HEK293 (cell line): ENCODE measurements around the gene CFAP97.

Experiments used
- CTCF ChIP-seq: fragments of 450-650 bp; formaldehyde crosslinking; IDR thresholded peaks from 2 replicates; pipeline ENCODE4 v1.5.1; 2016; ENCODE audit warnings: missing biosample characterization, missing genetic modification characterization
- GLI2 ChIP-seq: fragments of 450-650 bp; formaldehyde crosslinking; IDR thresholded peaks from 2 replicates; pipeline ENCODE4; 2017; ENCODE audit warnings: missing biosample characterization, missing genetic modification characterization, low read depth, borderline replicate concordance
- PRDM4 ChIP-seq: fragments of 450-650 bp; formaldehyde crosslinking; IDR thresholded peaks from 2 replicates; pipeline ENCODE4 v1.5.1; 2017; ENCODE audit warnings: missing biosample characterization, missing genetic modification characterization
- REPIN1 ChIP-seq: fragments of 450-650 bp; formaldehyde crosslinking; IDR thresholded peaks from 2 replicates; pipeline ENCODE4 v1.5.1; 2017; ENCODE audit warnings: missing biosample characterization, missing genetic modification characterization, low read depth
- ZNF121 ChIP-seq: fragments of 450-650 bp; formaldehyde crosslinking; IDR thresholded peaks from 2 replicates; pipeline ENCODE4 v1.5.1; 2016; ENCODE audit warnings: missing biosample characterization, missing genetic modification characterization
- ZNF23 ChIP-seq: fragments of 450-650 bp; formaldehyde crosslinking; IDR thresholded peaks from 2 replicates; pipeline ENCODE4 v1.5.1; 2016; ENCODE audit warnings: missing biosample characterization, missing genetic modification characterization, borderline replicate concordance
- ZNF24 ChIP-seq: fragments of 450-650 bp; formaldehyde crosslinking; IDR thresholded peaks from 2 replicates; pipeline ENCODE4 v1.5.1; 2016; ENCODE audit warnings: missing biosample characterization, missing genetic modification characterization
- ZNF311 ChIP-seq: fragments of 450-650 bp; formaldehyde crosslinking; IDR thresholded peaks from 2 replicates; pipeline ENCODE4 v1.5.1; 2017; ENCODE audit warnings: missing biosample characterization, missing genetic modification characterization, borderline replicate concordance
- ZNF776 ChIP-seq: fragments of 450-650 bp; formaldehyde crosslinking; IDR thresholded peaks from 2 replicates; pipeline ENCODE4 v1.5.0; 2017; ENCODE audit warnings: missing biosample characterization, missing genetic modification characterization, borderline replicate concordance

- TF ChIP-seq CTCF = no peak
- no peak for TF ChIP-seq ZNF776 (tag by site-specific recombination)
- TF ChIP-seq ZNF121 (tag by site-specific recombination) = no peak
- no peak for TF ChIP-seq GLI2 (tag by site-specific recombination)
- TF ChIP-seq ZNF24 = no peak
- no peak for TF ChIP-seq PRDM4
- TF ChIP-seq ZNF311 = no peak
- TF ChIP-seq ZNF23 (tag by site-specific recombination) = no peak
- TF ChIP-seq REPIN1 (tag by site-specific recombination) = no peak
These were observed 574 bp upstream of the CFAP97 start for GRCh38 chr4:185204238-185204910.
